Stimulated activated naive B cell treated with anti-CD40 and anti-IgM and Interleukin-4, amounts not matched to agents 10 μg/mL and 1 μg/mL and 100 μg/mL, for 72 hours (primary cell): Measurements from ENCODE around the gene SLC16A13.
"Not testable (repeated sequence)": the region's sequence is repeated elsewhere in the genome, so short reads cannot be mapped to it uniquely, and the experiment has no call there.

Experiments
- ATAC-seq, 2 donors: fragments of 150-1000 bp; cut with Tn5 transposase; replicated peaks; 2 replicates each; pipeline ENCODE4 v1.10.0; 2021; ENCODE audit warnings: moderate library complexity in 1 of 2
- DNase-seq: peaks from one replicate; pipeline ENCODE4 v3.0.0; 2021
- H3K27ac Mint-ChIP-seq: one replicate; pipeline ENCODE4 v1.8.0; 2022; ENCODE audit warnings: mild to moderate bottlenecking, mixed read lengths
- H3K27me3 Mint-ChIP-seq, 2 donors: one replicate each; pipeline ENCODE4 v1.8.0; 2022; ENCODE audit warnings: mixed read lengths in 2 of 2
- H3K36me3 Mint-ChIP-seq, 2 donors: one replicate each; pipeline ENCODE4 v1.8.0; 2022; ENCODE audit warnings: mixed read lengths in 2 of 2, mild to moderate bottlenecking in 1 of 2
- H3K4me1 Mint-ChIP-seq, 2 donors: one replicate each; pipeline ENCODE4 v1.8.0; 2022; ENCODE audit warnings: mixed read lengths in 2 of 2, mild to moderate bottlenecking in 1 of 2
- H3K4me3 Mint-ChIP-seq, 2 donors: one replicate each; pipeline ENCODE4 v1.8.0; 2022; ENCODE audit warnings: mild to moderate bottlenecking in 2 of 2, mixed read lengths in 2 of 2, moderate library complexity in 1 of 2
- H3K9me3 Mint-ChIP-seq, 2 donors: one replicate each; pipeline ENCODE4 v1.8.0; 2022; ENCODE audit warnings: mixed read lengths in 2 of 2, mild to moderate bottlenecking in 1 of 2

Gene SLC16A13

GRCh38 chr17:7079581-7080455 lies 44.0 kb downstream of the SLC16A13 start, which contains the start of gene CLEC10A:
Gene CLEC10A, minus strand, starts transcription at chr17:7080251. Its CDS starts 1,439 bp downstream, at chr17:7078812.
- Mint-ChIP-seq H3K36me3 (peaks cover 0 to 2% of the 10 kb centered on the region in 2 donors), H3K27me3 (peaks cover 31 to 58% of the 10 kb centered on the region in 2 donors)

GRCh38 chr17:7080456-7081041 lies 44.7 kb downstream of the SLC16A13 start:
- Mint-ChIP-seq H3K4me3 (no peak overlapping the region), H3K4me1 (peaks cover 15% of the 10 kb centered on the region in 2 donors), H3K36me3 (peaks cover 0 to 2% of the 10 kb centered on the region in 2 donors), H3K9me3 (peaks cover 0 to 2% of the 10 kb centered on the region in 2 donors), H3K27ac (peak overlapping the region; percentile 53), H3K27me3 (peaks cover 31 to 60% of the 10 kb centered on the region in 2 donors)
- DNase-seq (no peak), ATAC-seq (no peak)

More at GRCh38 chr17:7079581-7080455, 44.0 kb downstream of the SLC16A13 start, which contains the start of gene CLEC10A:
- Mint-ChIP-seq H3K4me3 (no peak within 1 kb of the TSS), H3K4me1 (peaks cover 15% of the 10 kb centered on the region in 2 donors), H3K27ac (peak within 1 kb of the TSS; percentile 53), H3K9me3 (peaks cover 0 to 2% of the 10 kb centered on the region in 2 donors)
- DNase-seq (no peak), ATAC-seq (no peak)

- H3K27me3 Mint-ChIP-seq: peaks cover 36 to 70% of the 10 kb centered on the region in 2 donors
- no peak overlapping the region for H3K4me3 Mint-ChIP-seq
- peaks cover 0 to 4% of the 10 kb centered on the region in 2 donors for H3K36me3 Mint-ChIP-seq
- peaks cover 0 to 2% of the 10 kb centered on the region in 2 donors for H3K9me3 Mint-ChIP-seq
- no peak for DNase-seq
- H3K27ac Mint-ChIP-seq: no peak overlapping the region
- peak; percentile 61 to 67 for ATAC-seq
- H3K4me1 Mint-ChIP-seq: peaks cover 15% of the 10 kb centered on the region in 2 donors
These were observed 45.7 kb downstream of the SLC16A13 start for GRCh38 chr17:7081341-7082062.

- Mint-ChIP-seq H3K9me3 (no peaks in the 10 kb centered on the region), H3K4me1 (peaks cover 15% of the 10 kb centered on the region in 2 donors), H3K4me3 (no peak overlapping the region), H3K36me3 (peaks cover 0 to 4% of the 10 kb centered on the region in 2 donors), H3K27me3 (peaks cover 39 to 66% of the 10 kb centered on the region in 2 donors), H3K27ac (no peak overlapping the region)
- no peak for DNase-seq
- no peak for ATAC-seq
These were observed 47.8 kb downstream of the SLC16A13 start for GRCh38 chr17:7083592-7083991.

- no peaks in the 10 kb centered on the region for H3K9me3 Mint-ChIP-seq
- ATAC-seq (no peak), DNase-seq (no peak)
- peaks cover 39 to 66% of the 10 kb centered on the region in 2 donors for H3K27me3 Mint-ChIP-seq
- no peak overlapping the region for H3K27ac Mint-ChIP-seq
- H3K4me3 Mint-ChIP-seq: no peak overlapping the region
- H3K36me3 Mint-ChIP-seq: peaks cover 0 to 4% of the 10 kb centered on the region in 2 donors
- peaks cover 15% of the 10 kb centered on the region in 2 donors for H3K4me1 Mint-ChIP-seq
These were observed 48.3 kb downstream of the SLC16A13 start for GRCh38 chr17:7084088-7084487.

- H3K27me3 Mint-ChIP-seq: peaks cover 25 to 43% of the 10 kb centered on the region in 2 donors
- not testable (repeated sequence) for H3K27ac Mint-ChIP-seq, H3K4me3 Mint-ChIP-seq, H3K9me3 Mint-ChIP-seq, H3K4me1 Mint-ChIP-seq, DNase-seq, ATAC-seq, H3K36me3 Mint-ChIP-seq
These were observed 52.6 kb downstream of the SLC16A13 start for GRCh38 chr17:7088442-7088841.

GRCh38 chr17:7089570-7089969 lies 53.8 kb downstream of the SLC16A13 start:
- peaks cover 16 to 32% of the 10 kb centered on the region in 2 donors for H3K27me3 Mint-ChIP-seq
- DNase-seq, H3K4me3 Mint-ChIP-seq, ATAC-seq, H3K9me3 Mint-ChIP-seq, H3K36me3 Mint-ChIP-seq, H3K27ac Mint-ChIP-seq: not testable (repeated sequence)
- peaks cover 8 to 10% of the 10 kb centered on the region in 2 donors for H3K4me1 Mint-ChIP-seq
